GM21360 (cell line): ENCODE measurements around the gene CNOT1.
"Not testable (repeated sequence)": the region's sequence is repeated elsewhere in the genome, so short reads cannot be mapped to it uniquely, and the experiment has no call there.

ENCODE experiments used
- ATAC-seq: cut with Tn5 transposase; IDR thresholded peaks from one replicate; pipeline ENCODE4 v1.9.1; 2021; ENCODE audit warnings: mild to moderate bottlenecking, moderate library complexity; ENCODE audit not compliant: unreplicated experiment

CNOT1 gene

DNA sequence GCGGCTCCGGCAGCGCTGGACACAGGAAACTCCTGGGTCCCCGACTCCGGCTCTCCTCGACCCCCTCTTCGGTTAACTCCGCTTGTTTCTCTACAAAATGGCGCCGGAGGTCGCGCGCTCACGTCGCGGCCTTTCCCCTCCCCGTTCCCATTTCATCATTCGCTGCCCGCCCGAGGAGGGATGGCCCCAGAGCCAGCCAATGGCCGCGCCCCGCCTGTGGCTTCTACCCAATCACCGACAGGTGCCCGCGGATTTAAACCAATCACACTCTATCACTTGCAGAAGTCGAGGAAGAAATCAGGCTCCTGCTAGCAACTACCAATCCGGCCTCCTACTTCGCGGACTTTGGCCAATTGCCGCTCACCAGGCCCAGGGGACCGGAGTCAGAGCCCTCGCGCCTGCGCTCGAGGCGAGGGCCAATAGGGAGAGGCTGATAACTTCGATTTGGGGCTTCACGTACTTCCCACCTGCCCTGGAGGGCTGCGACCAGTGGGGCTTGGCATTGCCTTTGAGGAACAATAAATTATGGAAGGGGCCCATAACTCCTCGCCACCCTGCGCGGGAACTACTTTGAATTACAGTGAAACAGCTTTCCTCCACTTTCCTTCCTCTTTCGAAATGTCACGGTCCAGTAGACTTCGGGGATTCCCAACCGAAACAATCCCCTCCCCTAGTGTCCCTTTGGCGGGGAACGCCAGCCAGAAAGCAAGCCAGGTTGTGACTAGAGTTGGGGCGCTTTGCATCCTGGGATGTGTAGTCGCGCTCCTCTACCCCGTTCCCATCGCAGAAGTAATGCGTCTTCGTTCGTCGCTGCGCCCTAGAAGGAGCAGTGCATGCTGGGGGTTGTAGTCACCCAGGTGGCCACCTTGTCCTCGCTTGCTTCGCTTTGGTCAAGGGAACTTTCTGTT is at the start of gene CNOT1:
CNOT1 (minus strand) TSS at position 94 of the 908 bp plus-strand sequence. CDS start 30,489 bp downstream, outside the sequence.
- ATAC-seq: peak; percentile 90

GRCh38 chr16:58678716-58679115 is 49.1 kb upstream of the CNOT1 start:
- no peak for ATAC-seq

DNA sequence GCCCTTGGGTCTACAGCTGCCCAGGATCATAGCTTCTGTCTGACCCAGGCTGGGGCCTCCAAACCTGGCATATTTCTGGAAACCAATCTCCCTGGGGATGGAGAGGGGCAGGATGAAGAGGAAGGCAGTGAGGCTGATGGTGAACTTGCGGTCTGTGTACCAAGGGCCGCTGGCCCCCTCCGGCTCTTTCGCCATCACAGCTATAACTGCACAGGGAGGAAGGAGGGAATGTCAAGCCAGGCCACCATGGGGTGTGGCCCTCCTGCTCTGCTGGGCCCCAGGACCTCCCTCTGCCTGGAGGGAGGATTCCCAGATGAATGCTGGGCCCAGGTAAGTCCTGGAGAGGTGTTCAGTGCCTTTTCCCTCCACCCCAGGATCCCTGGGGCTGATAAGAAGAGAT is 48.6 kb upstream of the CNOT1 start:
- no peak for ATAC-seq

- no peak for ATAC-seq
Observed at GRCh38 chr16:58670946-58671583, 41.4 kb upstream of the CNOT1 start.

DNA sequence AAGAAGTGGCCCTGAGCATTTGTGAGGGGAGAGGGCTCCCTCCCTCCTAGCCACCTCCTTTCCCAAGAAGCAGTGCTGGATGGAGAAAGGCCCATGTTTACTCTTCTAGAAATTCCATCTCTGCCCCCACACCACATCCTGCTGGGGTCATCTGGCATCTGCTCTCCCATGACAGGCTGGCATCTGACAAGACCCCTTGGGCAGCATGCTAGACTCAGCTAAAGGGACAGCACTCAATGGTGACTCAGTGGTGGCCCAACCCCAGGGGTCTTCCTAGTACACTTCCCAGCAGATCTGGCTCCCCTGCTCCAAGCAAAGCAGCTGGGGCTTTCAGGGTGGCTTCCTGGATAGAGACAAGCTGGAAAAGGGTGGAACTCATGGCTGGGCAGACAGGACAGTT is 40.6 kb upstream of the CNOT1 start:
- ATAC-seq: no peak

- ATAC-seq: no peak
Observed at GRCh38 chr16:58665200-58665599, 35.6 kb upstream of the CNOT1 start.

- ATAC-seq: peak; percentile 87
Observed at GRCh38 chr16:58661199-58661830, 31.7 kb upstream of the CNOT1 start.

DNA sequence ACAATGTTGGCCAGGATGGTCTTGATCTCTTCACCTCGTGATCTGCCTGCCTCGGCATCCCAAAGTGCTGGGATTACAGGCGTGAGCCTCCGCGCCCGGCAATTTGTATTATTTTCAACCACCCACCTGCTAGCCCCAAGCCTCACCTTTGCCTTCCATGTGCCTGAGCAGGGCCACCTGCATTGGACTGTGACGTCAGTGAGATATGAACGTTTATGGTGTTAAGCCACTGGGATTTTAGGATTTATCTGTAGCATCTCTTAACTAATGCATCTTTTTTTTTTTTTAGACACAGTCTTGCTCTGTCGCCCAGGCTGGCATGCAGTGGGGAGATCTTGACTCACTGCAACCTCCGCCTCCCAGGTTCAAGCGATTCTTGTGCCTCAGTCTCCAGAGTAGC is 30.3 kb upstream of the CNOT1 start:
- not testable (repeated sequence) for ATAC-seq

DNA sequence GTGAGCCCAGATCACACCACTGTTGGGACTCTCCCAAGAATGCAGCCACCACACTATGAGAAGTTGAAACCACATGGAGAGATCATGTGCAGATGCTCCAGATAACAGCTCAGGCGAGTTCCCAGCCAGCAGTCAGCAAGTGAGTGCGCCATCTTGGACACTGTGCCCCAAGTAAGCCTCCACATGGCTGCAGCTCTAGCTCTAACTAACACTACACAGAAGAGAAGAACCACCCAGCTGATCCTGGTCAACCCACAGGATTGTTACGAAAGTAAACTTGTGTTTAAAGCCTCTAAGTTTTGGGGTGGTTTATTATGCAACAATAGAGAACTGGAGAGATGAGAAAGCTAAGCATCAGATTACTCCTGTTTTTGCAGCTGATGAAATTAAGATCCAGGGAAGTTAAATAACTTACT is 29.2 kb upstream of the CNOT1 start:
- no peak for ATAC-seq

DNA sequence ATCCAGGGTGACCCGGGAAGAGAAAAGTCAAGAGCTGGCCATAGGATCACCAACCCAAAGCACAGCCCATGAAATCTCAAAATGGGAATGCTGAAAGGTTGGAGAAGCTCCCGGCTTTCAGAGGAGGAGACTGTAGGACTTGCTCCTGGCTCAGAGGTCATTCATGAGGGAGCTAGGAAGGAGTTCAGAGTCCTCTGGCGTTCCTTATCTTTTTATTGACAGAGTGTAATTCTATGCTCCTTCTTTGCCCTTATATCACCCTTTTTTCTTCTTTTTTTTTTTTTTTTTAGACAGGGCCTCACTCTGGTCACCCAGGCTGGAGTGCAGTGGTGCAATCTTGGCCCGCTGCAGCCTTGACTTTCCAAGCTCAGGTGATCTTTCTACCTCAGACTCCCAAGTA is 27.3 kb upstream of the CNOT1 start:
- no peak for ATAC-seq

- no peak for ATAC-seq
Observed at GRCh38 chr16:58655215-58655596, 25.6 kb upstream of the CNOT1 start.

DNA sequence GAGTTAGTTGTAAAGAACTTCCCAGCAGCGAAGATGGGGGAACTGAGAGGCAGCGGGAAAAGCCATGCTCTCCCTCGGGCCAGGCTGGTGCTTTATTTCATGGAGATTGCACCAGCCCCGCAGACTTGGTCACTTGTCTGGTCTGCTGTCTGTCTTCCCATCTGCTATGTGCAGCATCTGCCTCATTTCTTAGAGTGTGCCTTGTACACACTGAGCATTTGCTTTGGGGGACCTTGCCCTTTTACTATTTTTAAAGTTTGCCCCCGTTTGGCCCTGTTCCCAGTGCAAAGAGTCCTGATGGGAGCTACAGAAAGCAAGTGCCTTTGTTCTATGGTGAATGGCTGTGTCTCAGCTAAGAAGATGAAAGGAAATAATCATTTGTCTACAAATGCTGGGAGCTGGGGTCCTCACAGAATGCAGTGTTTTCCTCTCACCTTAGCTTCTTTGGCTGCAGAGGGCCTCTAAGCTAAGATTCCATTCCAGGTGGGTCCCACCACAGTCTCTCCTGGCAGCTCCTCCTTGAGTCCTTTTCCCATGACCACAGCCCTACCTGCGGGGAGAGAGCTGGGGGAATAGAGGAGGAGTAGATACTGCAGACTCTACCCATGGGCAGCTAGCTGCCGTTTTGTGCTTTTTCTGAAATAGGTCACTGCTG is 25.1 kb upstream of the CNOT1 start:
- ATAC-seq: no peak

DNA sequence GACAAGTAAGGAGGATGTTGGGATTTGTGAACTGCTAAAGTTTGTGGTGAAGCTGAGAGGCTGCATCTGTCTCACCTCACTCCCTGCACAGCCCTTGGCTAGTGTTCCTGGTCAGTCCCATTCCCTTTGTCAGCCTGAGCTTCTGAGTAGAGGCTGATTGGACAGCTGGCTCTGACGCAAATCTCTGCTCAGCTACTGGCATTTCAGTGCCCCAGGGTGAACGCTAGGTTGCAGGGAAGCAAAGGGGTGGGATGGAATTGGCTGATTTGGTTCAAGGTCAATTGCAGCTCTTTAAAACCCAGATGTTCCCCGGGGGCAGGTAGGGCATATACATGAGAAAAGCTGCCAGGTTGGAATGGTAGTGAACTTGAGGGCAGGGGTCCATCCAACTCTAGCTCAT is 23.1 kb upstream of the CNOT1 start:
- ATAC-seq: no peak

GRCh38 chr16:58651965-58652348 is 22.3 kb upstream of the CNOT1 start:
- ATAC-seq: no peak

GRCh38 chr16:58649707-58650106 is 20.1 kb upstream of the CNOT1 start:
- no peak for ATAC-seq

DNA sequence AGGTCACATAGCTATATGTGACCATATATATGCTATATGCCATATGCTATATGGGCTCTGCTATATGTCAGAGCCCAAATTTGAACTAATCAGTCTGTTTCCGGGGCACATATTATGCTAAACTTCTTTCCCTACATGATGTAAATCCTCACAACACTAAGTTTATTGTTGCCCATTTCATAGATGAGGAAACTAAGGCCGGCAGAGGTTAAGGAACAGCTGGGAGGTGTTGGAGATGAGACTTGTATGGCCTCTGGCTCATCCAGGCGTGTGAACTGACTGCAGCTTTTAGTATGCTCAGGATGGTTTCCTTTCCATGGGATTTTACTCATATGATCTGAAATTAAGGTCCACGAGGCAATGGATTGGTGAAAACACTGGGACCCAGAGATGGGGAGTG is 17.5 kb upstream of the CNOT1 start:
- ATAC-seq: no peak

DNA sequence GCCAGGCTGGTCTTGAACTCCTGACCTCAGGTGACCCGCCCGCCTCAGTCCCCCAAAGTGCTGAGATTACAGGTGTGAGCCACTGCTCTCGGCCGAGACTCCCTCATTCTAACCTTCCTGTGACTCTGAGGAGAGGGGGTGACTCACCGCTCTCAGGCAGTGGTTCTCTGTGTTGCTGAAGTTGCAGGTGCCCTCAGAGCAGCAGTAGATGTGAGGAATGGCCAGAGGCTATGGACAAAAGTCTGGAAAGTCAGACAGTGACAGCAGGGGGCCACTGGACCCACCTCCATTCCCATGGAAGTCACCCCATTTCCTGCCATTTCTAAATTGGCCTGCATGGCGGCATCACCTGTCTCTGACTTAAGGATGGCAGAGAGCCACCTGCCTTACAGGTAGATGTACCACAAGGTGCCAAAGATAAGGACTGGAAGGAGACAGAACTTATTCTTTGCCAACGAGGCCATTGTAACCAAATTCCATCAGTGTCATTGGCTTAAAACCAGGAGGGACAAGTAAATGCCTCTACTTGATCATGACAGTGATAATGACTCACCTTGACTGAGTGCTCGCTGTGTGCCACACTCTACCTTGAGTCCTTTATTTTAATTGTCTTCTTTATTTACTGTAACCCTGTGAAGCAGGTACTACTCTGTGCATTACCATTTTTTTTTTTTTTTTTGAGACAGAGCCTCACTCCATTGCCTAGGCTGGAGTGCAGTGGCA is 15.3 kb upstream of the CNOT1 start:
- no peak for ATAC-seq

- ATAC-seq: no peak
Observed at GRCh38 chr16:58644108-58644507, 14.5 kb upstream of the CNOT1 start.

DNA sequence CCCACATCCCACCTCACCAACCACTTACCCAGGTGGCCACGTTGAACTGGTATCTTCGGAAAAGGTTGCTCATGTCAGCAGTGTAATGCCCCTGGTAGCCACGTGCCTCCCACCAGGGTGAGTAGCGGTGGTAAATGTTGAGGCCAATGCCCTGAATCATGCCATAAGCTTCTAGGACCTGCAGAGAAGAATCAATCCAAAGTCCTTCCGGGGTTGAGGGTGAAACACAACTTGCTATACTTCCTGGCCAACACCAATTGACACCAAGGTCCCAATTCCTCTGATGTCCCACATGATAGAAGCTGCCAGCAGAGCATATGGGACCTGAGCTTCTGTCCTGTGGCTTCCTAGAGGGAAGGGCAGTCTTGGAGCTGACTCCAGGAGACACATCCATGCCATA is 11.3 kb upstream of the CNOT1 start:
- no peak for ATAC-seq

DNA sequence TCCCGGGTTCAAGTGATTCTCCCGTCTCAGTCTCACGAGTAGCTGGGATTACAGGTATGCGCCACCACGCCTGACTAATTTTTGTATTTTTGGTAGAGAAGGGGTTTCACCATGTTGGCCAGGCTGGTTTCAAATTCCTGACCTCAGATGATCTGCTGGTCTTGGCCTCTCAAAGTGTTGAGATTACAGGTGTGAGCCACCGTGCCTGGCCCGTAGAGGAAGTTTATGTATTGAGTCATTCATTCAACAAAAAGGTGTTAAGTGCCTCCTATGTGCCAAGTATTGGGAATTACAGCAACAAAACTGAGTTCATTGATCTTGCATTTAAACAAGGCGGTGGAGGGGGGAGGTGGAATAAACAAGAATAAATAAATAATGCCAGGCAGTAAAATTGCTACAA is 10.2 kb upstream of the CNOT1 start:
- no peak for ATAC-seq

- no peak for ATAC-seq
Observed at GRCh38 chr16:58639230-58639629, 9.6 kb upstream of the CNOT1 start.
